Left ventricle myocardium inferior (tissue), 1 donor: ENCODE data around the gene XYLT1. TPM values are rescaled to one million over a fixed set of nuclear protein-coding genes. Genes with fewer than 3 reads are reported as not detected.
"Not testable (repeated sequence)": the region's sequence is repeated elsewhere in the genome, so short reads cannot be mapped to it uniquely, and the experiment has no call there.

Source experiments
- DNase-seq: peaks from one replicate; pipeline ENCODE4 v3.0.0-alpha.2; 2020
- H3K27ac ChIP-seq: fragments of 200-600 bp; replicated peaks from 2 replicates; pipeline ENCODE4 v1.8.0; 2021
- H3K27me3 ChIP-seq: fragments of 200-600 bp; 2 replicates; pipeline ENCODE4 v1.8.0; 2021; ENCODE audit warnings: low read depth
- H3K36me3 ChIP-seq: fragments of 200-600 bp; 2 replicates; pipeline ENCODE4 v1.8.0; 2021
- H3K4me1 ChIP-seq: fragments of 200-600 bp; 2 replicates; pipeline ENCODE4 v1.8.0; 2021
- H3K4me3 ChIP-seq: fragments of 200-600 bp; 2 replicates; pipeline ENCODE4 v1.8.0; 2021; ENCODE audit warnings: mild to moderate bottlenecking, moderate library complexity
- H3K9me3 ChIP-seq: fragments of 200-600 bp; replicated peaks from 2 replicates; pipeline ENCODE4 v1.8.0; 2021
- CTCF ChIP-seq: fragments of 200-600 bp; IDR thresholded peaks from 2 replicates; pipeline ENCODE4 v1.8.0; 2021; ENCODE audit warnings: antibody characterized with exemption, mild to moderate bottlenecking, borderline replicate concordance
- intact Hi-C: fragments of 100-400 bp; cut with micrococcal nuclease; formaldehyde crosslinking; loops from one replicate; pipeline ENCODE4 v1.11.0; 2022
- total RNA-seq: library from RNA; stranded (reverse); fragmentation: NEBNext Ultra II Directional; extraction: Animal tissue kit (Norgen Biotek cat#: 25700); gene quantifications from one replicate; pipeline ENCODE4 v1.2.1, GENCODE V29; 2021
- donor health status: DM: no; HTN: yes; CAD: no; lungs with severe emphysema.

The XYLT1 gene
- total RNA-seq, 1 donor from 2014 or later: 1.4 TPM

- intact Hi-C loops: no loop called here
- no peak for TF ChIP-seq CTCF
- H3K27ac ChIP-seq: no peak overlapping the region
- H3K4me1 ChIP-seq: peaks cover 10% of the 10 kb centered on the region
- H3K9me3 ChIP-seq: no peaks in the 10 kb centered on the region
- no peaks in the 10 kb centered on the region for H3K27me3 ChIP-seq
- no peak overlapping the region for H3K4me3 ChIP-seq
- H3K36me3 ChIP-seq: no peaks in the 10 kb centered on the region
- DNase-seq: no peak
Measured at GRCh38 chr16:17414421-17414820, 56.3 kb downstream of the XYLT1 start.

DNA sequence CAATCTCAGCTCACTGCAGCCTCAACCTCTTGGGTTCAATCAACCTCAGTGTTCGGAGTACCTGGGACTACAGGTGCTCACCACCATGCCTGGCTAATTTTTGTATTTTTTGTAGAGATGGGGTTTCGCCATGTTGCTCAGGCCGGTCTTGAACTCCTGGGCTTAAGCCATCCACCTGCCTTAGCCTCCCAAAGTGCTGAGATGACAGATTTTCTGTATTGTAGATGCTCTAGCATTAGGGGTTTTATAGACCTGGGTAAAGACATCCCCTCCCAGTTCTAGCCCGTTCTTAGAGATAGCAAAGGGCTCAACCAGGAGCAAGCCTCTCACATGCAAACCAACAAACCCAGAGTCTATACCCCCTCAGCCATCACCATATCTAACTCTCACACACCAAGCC lies 57.3 kb downstream of the XYLT1 start:
- Histone ChIP-seq H3K4me3 (no peak overlapping the region), H3K4me1 (peaks cover 10% of the 10 kb centered on the region), H3K27ac (no peak overlapping the region), H3K9me3 (no peaks in the 10 kb centered on the region), H3K27me3 (no peaks in the 10 kb centered on the region), H3K36me3 (no peaks in the 10 kb centered on the region)
- DNase-seq: no peak
- TF ChIP-seq CTCF: no peak
- intact Hi-C loops: no loop called here

DNA sequence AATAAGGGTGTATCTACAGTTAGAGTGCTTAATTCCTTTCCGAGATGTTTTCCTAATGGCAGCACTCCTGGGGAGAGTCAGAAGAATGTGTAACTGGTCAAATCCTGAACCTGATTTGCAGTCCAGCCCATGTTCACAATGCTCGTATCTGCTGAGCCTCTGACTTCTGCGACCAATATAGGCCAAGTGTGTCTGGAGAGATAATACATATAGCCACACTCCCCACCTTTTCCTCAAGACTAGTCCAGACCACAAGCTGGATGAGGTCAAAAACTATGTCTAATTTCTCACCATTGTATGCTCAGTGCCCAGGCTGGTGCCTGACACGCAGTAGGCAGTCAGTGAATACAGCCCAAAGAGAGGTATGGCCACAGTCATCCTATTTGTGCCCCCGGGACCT lies 58.0 kb downstream of the XYLT1 start:
- no peak for DNase-seq
- no peaks in the 10 kb centered on the region for H3K27me3 ChIP-seq
- intact Hi-C loops: no loop called here
- TF ChIP-seq CTCF: no peak
- no peak overlapping the region for H3K27ac ChIP-seq
- no peak overlapping the region for H3K4me3 ChIP-seq
- H3K4me1 ChIP-seq: peaks cover 10% of the 10 kb centered on the region
- peaks cover 4% of the 10 kb centered on the region for H3K9me3 ChIP-seq
- H3K36me3 ChIP-seq: no peaks in the 10 kb centered on the region

- no peak overlapping the region for H3K4me3 ChIP-seq
- H3K36me3 ChIP-seq: no peaks in the 10 kb centered on the region
- H3K27ac ChIP-seq: no peak overlapping the region
- intact Hi-C loops: no loop called here
- no peak for DNase-seq
- peaks cover 10% of the 10 kb centered on the region for H3K4me1 ChIP-seq
- H3K9me3 ChIP-seq: peaks cover 7% of the 10 kb centered on the region
- no peak for TF ChIP-seq CTCF
- no peaks in the 10 kb centered on the region for H3K27me3 ChIP-seq
Measured at GRCh38 chr16:17412221-17412620, 58.5 kb downstream of the XYLT1 start.

- H3K27ac ChIP-seq: no peak overlapping the region
- H3K4me3 ChIP-seq: no peak overlapping the region
- intact Hi-C loops: no loop called here
Measured at GRCh38 chr16:17411263-17411662, 59.5 kb downstream of the XYLT1 start.

GRCh38 chr16:17410316-17410715 lies 60.4 kb downstream of the XYLT1 start:
- H3K27me3 ChIP-seq, H3K36me3 ChIP-seq, H3K27ac ChIP-seq, H3K9me3 ChIP-seq, H3K4me3 ChIP-seq, intact Hi-C loops, H3K4me1 ChIP-seq, DNase-seq: not testable (repeated sequence)

More at GRCh38 chr16:17411263-17411662, 59.5 kb downstream of the XYLT1 start:
- Histone ChIP-seq H3K36me3 (no peaks in the 10 kb centered on the region), H3K27me3 (no peaks in the 10 kb centered on the region), H3K9me3 (peaks cover 7% of the 10 kb centered on the region), H3K4me1 (peaks cover 3% of the 10 kb centered on the region)
- no peak for TF ChIP-seq CTCF
- no peak for DNase-seq
